ENCODE data around the gene BCL11B.

BCL11B gene

GRCh38 chr14:99286761-99287160 is 14.8 kb upstream of the BCL11B start:
- DNase-seq, result no peak

- no peak for DNase-seq
Measured at GRCh38 chr14:99284254-99285004, 12.4 kb upstream of the BCL11B start.

- DNase-seq, result no peak
Measured at GRCh38 chr14:99282261-99283050, 10.5 kb upstream of the BCL11B start.

- DNase-seq, result no peak
Measured at GRCh38 chr14:99281396-99281795, 9.4 kb upstream of the BCL11B start.

GRCh38 chr14:99280852-99281251 is 8.9 kb upstream of the BCL11B start:
- DNase-seq, result no peak

- DNase-seq, result no peak
Measured at GRCh38 chr14:99280066-99280731, 8.2 kb upstream of the BCL11B start.

GRCh38 chr14:99278836-99279235 is 6.8 kb upstream of the BCL11B start:
- no peak for DNase-seq

GRCh38 chr14:99277530-99277929 is 5.5 kb upstream of the BCL11B start:
- no peak for DNase-seq

- DNase-seq, result no peak
Measured at GRCh38 chr14:99276482-99276881, 4.5 kb upstream of the BCL11B start.

- DNase-seq, result no peak
Measured at GRCh38 chr14:99275222-99275584, 3.2 kb upstream of the BCL11B start.

- peak; percentile 16 for DNase-seq
Measured at GRCh38 chr14:99274346-99275221, 2.6 kb upstream of the BCL11B start.

- no peak for DNase-seq
Measured at GRCh38 chr14:99273766-99274345, 1.9 kb upstream of the BCL11B start.

- no peak for DNase-seq
Measured at GRCh38 chr14:99272899-99273765, 1.1 kb upstream of the BCL11B start.

GRCh38 chr14:99272632-99272898 is 568 bp upstream of the BCL11B start:
- DNase-seq, result no peak

- no peak for DNase-seq
Measured at GRCh38 chr14:99271221-99271941, 616 bp downstream of the BCL11B start.

GRCh38 chr14:99270458-99271220 is 1.4 kb downstream of the BCL11B start:
- DNase-seq, result no peak

- no peak for DNase-seq
Measured at GRCh38 chr14:99268810-99269707, 2.9 kb downstream of the BCL11B start.

- no peak for DNase-seq
Measured at GRCh38 chr14:99267837-99268781, 3.9 kb downstream of the BCL11B start.

Data from suppressor macrophage treated with lipopolysaccharide for 4 hours (primary cell).